Dendritic cell treated with granulocyte-macrophage colony-stimulating factor and Interleukin-4, amounts not matched to agents 40 ng/mL and 50 ng/mL, for 4 days (primary cell): ENCODE results near the gene EPB41L4A.

Source experiments
- H3K27ac Mint-ChIP-seq: one replicate; pipeline ENCODE4 v1.8.0; 2022; ENCODE audit warnings: mild to moderate bottlenecking, mixed read lengths
- H3K27me3 Mint-ChIP-seq: one replicate; pipeline ENCODE4 v1.8.0; 2022; ENCODE audit warnings: mild to moderate bottlenecking, mixed read lengths
- H3K36me3 Mint-ChIP-seq: one replicate; pipeline ENCODE4 v1.8.0; 2022; ENCODE audit warnings: low read depth, mixed read lengths
- H3K4me1 Mint-ChIP-seq: one replicate; pipeline ENCODE4 v1.8.0; 2022; ENCODE audit warnings: low read depth, mixed read lengths
- H3K4me3 Mint-ChIP-seq: one replicate; pipeline ENCODE4 v1.8.0; 2022; ENCODE audit warnings: mild to moderate bottlenecking, moderate library complexity, mixed read lengths
- H3K9me3 Mint-ChIP-seq: one replicate; pipeline ENCODE4 v1.8.0; 2022; ENCODE audit warnings: mixed read lengths
- intact Hi-C: fragments of 100-400 bp; cut with micrococcal nuclease; formaldehyde crosslinking; loops from one replicate; pipeline ENCODE4 v1.15.0; 2022

Gene EPB41L4A

GRCh38 chr5:112356178-112356956, 62.7 kb downstream of the EPB41L4A start:
- intact Hi-C loops = no loop called here
- Mint-ChIP-seq H3K4me1 (no peaks in the 10 kb centered on the region), H3K4me3 (no peak overlapping the region), H3K27me3 (no peaks in the 10 kb centered on the region), H3K36me3 (no peaks in the 10 kb centered on the region), H3K9me3 (peaks cover 6% of the 10 kb centered on the region), H3K27ac (no peak overlapping the region)

GRCh38 chr5:112355058-112355685, 63.9 kb downstream of the EPB41L4A start:
- no peaks in the 10 kb centered on the region for H3K36me3 Mint-ChIP-seq
- H3K9me3 Mint-ChIP-seq = no peaks in the 10 kb centered on the region
- no peaks in the 10 kb centered on the region for H3K4me1 Mint-ChIP-seq
- no peak overlapping the region for H3K4me3 Mint-ChIP-seq
- no peaks in the 10 kb centered on the region for H3K27me3 Mint-ChIP-seq
- intact Hi-C loops = no loop called here
- H3K27ac Mint-ChIP-seq = no peak overlapping the region

GRCh38 chr5:112353678-112354077, 65.4 kb downstream of the EPB41L4A start:
- Mint-ChIP-seq H3K4me1 (no peaks in the 10 kb centered on the region), H3K27ac (no peak overlapping the region), H3K4me3 (no peak overlapping the region), H3K36me3 (no peaks in the 10 kb centered on the region), H3K27me3 (no peaks in the 10 kb centered on the region), H3K9me3 (no peaks in the 10 kb centered on the region)
- intact Hi-C loops = no loop called here

- H3K27ac Mint-ChIP-seq = no peak overlapping the region
- intact Hi-C loops = no loop called here
- H3K4me3 Mint-ChIP-seq = no peak overlapping the region
- H3K4me1 Mint-ChIP-seq = no peaks in the 10 kb centered on the region
- no peaks in the 10 kb centered on the region for H3K9me3 Mint-ChIP-seq
- no peaks in the 10 kb centered on the region for H3K36me3 Mint-ChIP-seq
- no peaks in the 10 kb centered on the region for H3K27me3 Mint-ChIP-seq
These were observed 67.9 kb downstream of the EPB41L4A start for GRCh38 chr5:112351225-112351624.

GRCh38 chr5:112350626-112351025, 68.5 kb downstream of the EPB41L4A start:
- intact Hi-C loops = no loop called here
- Mint-ChIP-seq H3K27me3 (no peaks in the 10 kb centered on the region), H3K4me3 (no peak overlapping the region), H3K36me3 (no peaks in the 10 kb centered on the region), H3K27ac (no peak overlapping the region), H3K9me3 (no peaks in the 10 kb centered on the region), H3K4me1 (no peaks in the 10 kb centered on the region)

GRCh38 chr5:112349371-112349770, 69.7 kb downstream of the EPB41L4A start:
- Mint-ChIP-seq H3K27ac (no peak overlapping the region), H3K4me1 (no peaks in the 10 kb centered on the region), H3K9me3 (no peaks in the 10 kb centered on the region), H3K36me3 (no peaks in the 10 kb centered on the region), H3K4me3 (no peak overlapping the region), H3K27me3 (no peaks in the 10 kb centered on the region)
- intact Hi-C loops = loop anchor here (10.0 kb wide), 1 partner anchor 105 kb away; no protein-coding TSS in a partner anchor

GRCh38 chr5:112348915-112349314, 70.2 kb downstream of the EPB41L4A start:
- no peaks in the 10 kb centered on the region for H3K36me3 Mint-ChIP-seq
- no peak overlapping the region for H3K4me3 Mint-ChIP-seq
- H3K4me1 Mint-ChIP-seq = no peaks in the 10 kb centered on the region
- intact Hi-C loops = loop anchor here (10.0 kb wide), 1 partner anchor 104 kb away; no protein-coding TSS in a partner anchor
- H3K9me3 Mint-ChIP-seq = no peaks in the 10 kb centered on the region
- no peaks in the 10 kb centered on the region for H3K27me3 Mint-ChIP-seq
- H3K27ac Mint-ChIP-seq = no peak overlapping the region

- intact Hi-C loops = loop anchor here (10.0 kb wide), 1 partner anchor 104 kb away; no protein-coding TSS in a partner anchor
- Mint-ChIP-seq H3K27me3 (no peaks in the 10 kb centered on the region), H3K4me3 (no peak overlapping the region), H3K36me3 (no peaks in the 10 kb centered on the region), H3K4me1 (no peaks in the 10 kb centered on the region), H3K9me3 (no peaks in the 10 kb centered on the region), H3K27ac (no peak overlapping the region)
These were observed 70.7 kb downstream of the EPB41L4A start for GRCh38 chr5:112348387-112348786.

GRCh38 chr5:112346411-112347044, 72.5 kb downstream of the EPB41L4A start:
- no peaks in the 10 kb centered on the region for H3K9me3 Mint-ChIP-seq
- no peak overlapping the region for H3K27ac Mint-ChIP-seq
- no peaks in the 10 kb centered on the region for H3K4me1 Mint-ChIP-seq
- intact Hi-C loops = loop anchor here (10.0 kb wide), 1 partner anchor 102 kb away; no protein-coding TSS in a partner anchor
- H3K4me3 Mint-ChIP-seq = no peak overlapping the region
- H3K36me3 Mint-ChIP-seq = no peaks in the 10 kb centered on the region
- H3K27me3 Mint-ChIP-seq = no peaks in the 10 kb centered on the region

- H3K4me3 Mint-ChIP-seq = no peak overlapping the region
- H3K4me1 Mint-ChIP-seq = no peaks in the 10 kb centered on the region
- no peaks in the 10 kb centered on the region for H3K36me3 Mint-ChIP-seq
- intact Hi-C loops = loop anchor here (10.0 kb wide), 1 partner anchor 100 kb away; no protein-coding TSS in a partner anchor
- H3K27me3 Mint-ChIP-seq = no peaks in the 10 kb centered on the region
- no peaks in the 10 kb centered on the region for H3K9me3 Mint-ChIP-seq
- no peak overlapping the region for H3K27ac Mint-ChIP-seq
These were observed 74.5 kb downstream of the EPB41L4A start for GRCh38 chr5:112344540-112344939.

- Mint-ChIP-seq H3K4me1 (no peaks in the 10 kb centered on the region), H3K27me3 (no peaks in the 10 kb centered on the region), H3K36me3 (no peaks in the 10 kb centered on the region), H3K9me3 (no peaks in the 10 kb centered on the region), H3K27ac (no peak overlapping the region), H3K4me3 (no peak overlapping the region)
- intact Hi-C loops = loop anchor here (10.0 kb wide), 1 partner anchor 98 kb away; no protein-coding TSS in a partner anchor
These were observed 76.7 kb downstream of the EPB41L4A start for GRCh38 chr5:112342389-112342788.

- intact Hi-C loops = loop anchor here (10.0 kb wide), 1 partner anchor 95 kb away; no protein-coding TSS in a partner anchor
- no peaks in the 10 kb centered on the region for H3K9me3 Mint-ChIP-seq
These were observed 79.3 kb downstream of the EPB41L4A start for GRCh38 chr5:112339761-112340160.

GRCh38 chr5:112338681-112339337, 80.3 kb downstream of the EPB41L4A start:
- Mint-ChIP-seq H3K36me3 (no peaks in the 10 kb centered on the region), H3K27me3 (no peaks in the 10 kb centered on the region), H3K9me3 (no peaks in the 10 kb centered on the region), H3K27ac (no peak overlapping the region), H3K4me3 (no peak overlapping the region), H3K4me1 (no peaks in the 10 kb centered on the region)
- intact Hi-C loops = no loop called here

More at GRCh38 chr5:112339761-112340160, 79.3 kb downstream of the EPB41L4A start:
- Mint-ChIP-seq H3K4me3 (no peak overlapping the region), H3K27ac (no peak overlapping the region), H3K27me3 (no peaks in the 10 kb centered on the region), H3K4me1 (no peaks in the 10 kb centered on the region), H3K36me3 (no peaks in the 10 kb centered on the region)
